H1 (cell line): ENCODE results near the gene RASD1. TPM values are rescaled to one million over a fixed set of nuclear protein-coding genes. Genes with fewer than 3 reads are reported as not detected.

Experiments used
- CTCF ChIA-PET: fragments of 300-600 bp; sonication (Branson Sonifier 250); formaldehyde crosslinking; loops from one replicate; lab custom pipeline; 2021; ENCODE audit not compliant: partially characterized antibody; lab: Charles Lee
- POLR2A ChIA-PET: fragments of 300-600 bp; sonication (Branson Sonifier 250); formaldehyde crosslinking; loops from one replicate; lab custom pipeline; 2021; ENCODE audit warnings: inconsistent platforms; ENCODE audit not compliant: partially characterized antibody; lab: Charles Lee
- DNase-seq, 2 experiments: peaks; one replicate each; pipeline versions ENCODE4 v3.0.0 to v3.0.0-alpha.2; 2010 to 2022; ENCODE audit warnings: low spot score in 2 of 2, low read depth in 1 of 2, mixed read lengths in 1 of 2
- FAIRE-seq: peaks from 2 replicates; lab custom pipeline; 2011; peaks lifted over from hg19 to GRCh38; lab: Jason Lieb, UNC
- H2AFZ ChIP-seq: 2 replicates; pipeline ENCODE4 v1.8.1; 2012; ENCODE audit warnings: low read length, inconsistent platforms
- H2AK5ac ChIP-seq: 2 replicates; pipeline ENCODE4 v1.6.1; 2013; ENCODE audit warnings: low read depth, low read length
- H2BK120ac ChIP-seq: replicated peaks from 2 replicates; pipeline ENCODE3; 2013; ENCODE audit warnings: low read depth, low read length, inconsistent platforms
- H2BK12ac ChIP-seq: 2 replicates; pipeline ENCODE4 v1.6.1; 2013; ENCODE audit warnings: low read depth, low read length
- H2BK15ac ChIP-seq: 2 replicates; pipeline ENCODE4 v1.6.1; 2013; ENCODE audit warnings: low read length
- H2BK20ac ChIP-seq: 2 replicates; pipeline ENCODE4 v1.6.1; 2013; ENCODE audit warnings: low read length
- H2BK5ac ChIP-seq: 2 replicates; pipeline ENCODE4 v1.6.1; 2013; ENCODE audit warnings: low read depth, low read length
- H3K14ac ChIP-seq: 2 replicates; pipeline ENCODE4 v1.6.1; 2013; ENCODE audit warnings: inconsistent platforms; ENCODE audit not compliant: insufficient read length
- H3K18ac ChIP-seq: 2 replicates; pipeline ENCODE4 v1.6.1; 2013; ENCODE audit warnings: low read length; ENCODE audit errors: extremely low read depth
- H3K23ac ChIP-seq: 2 replicates; pipeline ENCODE4 v1.6.1; 2013; ENCODE audit warnings: inconsistent platforms; ENCODE audit not compliant: insufficient read length
- H3K23me2 ChIP-seq: 2 replicates; pipeline ENCODE4 v1.6.1; 2013; ENCODE audit warnings: low read depth, low read length
- H3K27ac ChIP-seq: 2 replicates; pipeline ENCODE4 v1.6.1; 2011; ENCODE audit warnings: low read depth, low read length, inconsistent platforms
- H3K27me3 ChIP-seq, 4 experiments: replicated peaks in 1 of 4; 1 replicate in 1 of 4; 2 replicates in 3 of 4; pipeline versions ENCODE4 v1.6.1 to v1.8.1; 2011 to 2013; ENCODE audit warnings: low read length in 3 of 4, mild to moderate bottlenecking in 3 of 4, inconsistent platforms in 2 of 4, mixed read lengths in 2 of 4, moderate library complexity in 1 of 4; ENCODE audit not compliant: control insufficient read depth in 3 of 4, insufficient read depth in 3 of 4; ENCODE audit errors: extremely low read depth in 1 of 4
- H3K36me3 ChIP-seq, 4 experiments: 2 replicates each; pipeline versions ENCODE4 v1.6.1 to v1.8.1; 2011 to 2013; ENCODE audit warnings: mild to moderate bottlenecking in 4 of 4, low read length in 3 of 4, moderate library complexity in 2 of 4, control low read depth in 1 of 4, inconsistent platforms in 1 of 4; ENCODE audit not compliant: insufficient read depth in 4 of 4, control insufficient read depth in 2 of 4
- H3K4ac ChIP-seq: replicated peaks from 2 replicates; pipeline ENCODE3; 2013; ENCODE audit warnings: low read length, low read depth, mixed read lengths, inconsistent platforms; ENCODE audit not compliant: insufficient read length
- H3K4me1 ChIP-seq, 4 experiments: replicated peaks in 1 of 4; 1 replicate in 1 of 4; 2 replicates in 3 of 4; pipeline versions ENCODE4 v1.6.1 to v1.8.1; 2011 to 2013; ENCODE audit warnings: low read length in 3 of 4, inconsistent platforms in 2 of 4, mixed read lengths in 1 of 4; ENCODE audit not compliant: insufficient read depth in 4 of 4, control insufficient read depth in 3 of 4
- H3K4me2 ChIP-seq, 2 experiments: 2 replicates each; pipeline versions ENCODE4 v1.6.1 to v1.8.1; 2011 to 2013; ENCODE audit warnings: low read depth in 2 of 2, low read length in 2 of 2, control low read depth in 1 of 2, inconsistent platforms in 1 of 2, mild to moderate bottlenecking in 1 of 2; ENCODE audit not compliant: insufficient read depth in 1 of 2
- H3K4me3 ChIP-seq, 4 experiments: fragments of 200-600, 300-600 bp in 1 of 4; sonication (generic), shearing (Covaris generic), sonication (Bioruptor Twin) in 1 of 4; 2 replicates each; pipeline versions ENCODE4 v1.5.1 to v1.8.1; 2011 to 2016; ENCODE audit warnings: low read length in 4 of 4, low read depth in 3 of 4, control low read depth in 2 of 4, inconsistent platforms in 2 of 4, mild to moderate bottlenecking in 2 of 4, mixed read lengths in 1 of 4, moderate library complexity in 1 of 4; ENCODE audit not compliant: insufficient read depth in 2 of 4; ENCODE audit errors: extremely low read depth in 1 of 4
- H3K56ac ChIP-seq: replicated peaks from 2 replicates; pipeline ENCODE3; 2013; ENCODE audit warnings: low read depth, mild to moderate bottlenecking, mixed read lengths, low read length, inconsistent platforms; ENCODE audit not compliant: insufficient read length
- H3K79me1 ChIP-seq: 2 replicates; pipeline ENCODE4 v1.6.1; 2013; ENCODE audit warnings: low read depth, low read length, control low read depth
- H3K79me2 ChIP-seq, 2 experiments: 2 replicates each; pipeline versions ENCODE4 v1.6.1 to v1.8.1; 2012 to 2013; ENCODE audit warnings: low read length in 2 of 2, mild to moderate bottlenecking in 2 of 2, inconsistent platforms in 1 of 2; ENCODE audit not compliant: insufficient read depth in 2 of 2, control insufficient read depth in 1 of 2
- H3K9ac ChIP-seq, 4 experiments: replicated peaks in 1 of 4; 1 replicate in 1 of 4; 2 replicates in 3 of 4; pipeline versions ENCODE4 v1.6.1 to v1.8.1; 2011 to 2013; ENCODE audit warnings: low read depth in 3 of 4, low read length in 3 of 4, control low read depth in 2 of 4, mild to moderate bottlenecking in 2 of 4, moderate library complexity in 2 of 4, inconsistent platforms in 1 of 4; ENCODE audit errors: extremely low read depth in 1 of 4
- H3K9me3 ChIP-seq, 2 experiments: 2 replicates each; pipeline versions ENCODE4 v1.6.1 to v1.8.1; 2012 to 2013; ENCODE audit warnings: mild to moderate bottlenecking in 2 of 2, moderate library complexity in 2 of 2, control low read depth in 1 of 2, inconsistent platforms in 1 of 2, low read depth in 1 of 2, low read length in 1 of 2, mixed read lengths in 1 of 2; ENCODE audit not compliant: insufficient read depth in 2 of 2
- H4K20me1 ChIP-seq, 2 experiments: replicated peaks in 1 of 2; 2 replicates each; pipeline versions ENCODE3 to v1.8.1; 2011 to 2013; ENCODE audit warnings: inconsistent platforms in 2 of 2, low read length in 2 of 2, mild to moderate bottlenecking in 1 of 2; ENCODE audit not compliant: insufficient read depth in 2 of 2, control insufficient read depth in 1 of 2
- H4K5ac ChIP-seq: 2 replicates; pipeline ENCODE4 v1.6.1; 2013; ENCODE audit warnings: low read length, low read depth, mixed read lengths, inconsistent platforms; ENCODE audit not compliant: insufficient read length
- H4K8ac ChIP-seq: 2 replicates; pipeline ENCODE4 v1.8.0; 2013; ENCODE audit warnings: mild to moderate bottlenecking, moderate library complexity, low read length, inconsistent platforms; ENCODE audit not compliant: insufficient read depth; ENCODE audit errors: extremely low read depth
- H4K91ac ChIP-seq: replicated peaks from 2 replicates; pipeline ENCODE3; 2013; ENCODE audit warnings: low read length, mixed read lengths, inconsistent platforms; ENCODE audit not compliant: insufficient read length
- ASH2L ChIP-seq: fragments of 200-600, 300-600 bp; sonication (generic); IDR thresholded peaks from one replicate; pipeline ENCODE4 v1.7.1; 2017; ENCODE audit warnings: low read length
- RNF2 ChIP-seq: fragments of 200-900, 300-1000 bp; sonication (generic); IDR thresholded peaks from 2 replicates; pipeline ENCODE4 v1.7.1; 2016; ENCODE audit warnings: borderline replicate concordance, low read depth, mild to moderate bottlenecking, antibody characterized with exemption, low read length; ENCODE audit not compliant: poor library complexity, severe bottlenecking; ENCODE audit errors: missing control alignments
- WGBS, 2 experiments: shearing (Covaris generic) in 1 of 2; methylation state at CpG; one replicate each; pipeline versions ENCODE4 v1.1.6 to v1.1.7; 2013 to 2015; ENCODE audit warnings: low lambda C conversion rate in 2 of 2, mixed read lengths in 2 of 2, inconsistent platforms in 1 of 2, low coverage in 1 of 2, missing lambda C conversion rate in 1 of 2; ENCODE audit not compliant: insufficient replicate concordance in 2 of 2, insufficient coverage in 1 of 2, insufficient read length in 1 of 2; ENCODE audit errors: extremely low coverage in 1 of 2, missing lambda C conversion rate in 1 of 2; 5-methylcytosine and 5-hydroxymethylcytosine counted together
- polyA plus RNA-seq, 7 experiments: library from polyadenylated mRNA; depleted of rRNA in 3 of 7; stranded (reverse) in 5 of 7; unstranded in 2 of 7; fragments of >200 nt in 5 of 7; fragments of 200-250 nt in 2 of 7; gene quantifications; 1 replicate in 5 of 7; 2 replicates in 1 of 7; 4 replicates in 1 of 7; pipeline versions ENCODE4 v1.2.1 to v1.2.3, GENCODE V29; 2011 to 2013; ENCODE audit warnings: missing spikeins in 2 of 7, mixed read lengths in 2 of 7
- total RNA-seq: library from RNA; stranded (reverse); fragmentation: NEBNext Ultra II Directional; extraction: Animal tissue kit (Norgen Biotek cat#: 25700); gene quantifications from 2 replicates; pipeline ENCODE4 v1.2.1, GENCODE V29; 2021

Gene RASD1
- total and polyA plus RNA-seq, 2 of the 8 experiments (the other 6 are each of a cell fraction or from before 2014, with no cell fraction given) = 2.3 to 2.6 TPM

DNA sequence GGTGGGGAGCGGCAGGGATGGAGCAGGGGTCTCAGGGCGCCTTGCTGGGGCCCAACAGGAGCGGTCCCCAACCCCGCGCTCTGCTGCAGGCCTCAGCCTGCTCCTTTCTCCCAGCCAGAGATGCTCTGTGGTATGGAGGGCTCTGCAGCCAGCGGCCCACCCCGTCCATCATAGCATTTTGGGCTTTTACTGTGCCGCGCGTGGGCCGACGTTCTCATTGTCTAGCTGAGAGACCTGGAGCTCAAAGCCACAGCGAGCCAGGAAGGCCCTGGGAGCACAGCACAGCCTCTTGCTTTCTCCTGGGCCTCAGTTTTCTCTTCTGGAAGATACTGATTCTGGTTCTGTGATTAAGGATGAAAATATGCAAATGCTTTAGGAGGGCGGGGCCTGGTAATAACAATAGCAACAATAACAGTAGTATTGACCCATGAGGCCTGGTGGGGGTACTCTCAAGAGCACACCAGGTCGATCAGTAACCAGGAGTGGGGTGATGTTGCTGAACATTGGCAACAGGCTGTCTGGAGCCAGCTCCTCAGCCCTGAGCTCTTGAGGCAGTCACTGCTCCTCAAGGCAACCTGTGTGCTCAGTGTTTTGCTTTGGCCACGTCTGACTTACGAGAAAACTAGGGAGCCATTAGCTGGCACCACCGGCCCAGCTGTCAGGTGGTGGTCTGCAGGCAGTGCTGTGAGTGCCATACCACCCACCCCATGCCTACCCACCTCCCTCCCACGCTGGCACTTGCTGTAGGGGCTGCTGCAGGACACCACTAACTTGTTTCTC is 1.1 kb upstream of the RASD1 start:
- Histone ChIP-seq H3K4me2 (peak overlapping the region; percentile 89 to 99), H3K14ac (no peak overlapping the region), H2BK12ac (peak overlapping the region; percentile 50; the same call in 1 of the 2 replicates), H3K9me3 (no peaks in the 10 kb centered on the region), H2AFZ (no peak overlapping the region), H3K27ac (no peak overlapping the region), H2BK120ac (no peak overlapping the region), H3K4me1 (peaks cover 5 to 29% (median 22%) of the 10 kb centered on the region in 4 experiments), H3K79me2 (no peaks in the 10 kb centered on the region), H3K18ac (no peak overlapping the region; the same call in 1 of the 2 replicates), H3K27me3 (peaks cover 14 to 26% (median 22%) of the 10 kb centered on the region in 4 experiments; a peak in 6 of 7 replicates), H3K4me3 (peak overlapping the region in 3 of 4 experiments; percentile 32 to 70 (median 40); a peak in 6 of 8 replicates), H3K79me1 (no peaks in the 10 kb centered on the region; the same call in 1 of the 2 replicates), H2BK20ac (no peak overlapping the region), H4K91ac (no peak overlapping the region), H2AK5ac (0 out of 2 replicates have a peak overlapping the region, but pooled peaks have one; percentile 61), H2BK15ac (0 out of 2 replicates have a peak overlapping the region, but pooled peaks have one; percentile 72), H3K36me3 (peaks cover 0 to 1% (median under 1%) of the 10 kb centered on the region in 4 experiments; a peak in 1 of 8 replicates), H4K20me1 (peaks cover 9 to 11% of the 10 kb centered on the region in 2 experiments), H3K23me2 (peaks cover 23% of the 10 kb centered on the region; the same call in 1 of the 2 replicates), H3K23ac (no peak overlapping the region), H4K8ac (no peak overlapping the region), H2BK5ac (no peak overlapping the region; the same call in 1 of the 2 replicates), H4K5ac (no peak overlapping the region), H3K56ac (no peak overlapping the region), H3K9ac (no peak overlapping the region), H3K4ac (no peak overlapping the region)
- TF ChIP-seq ASH2L (peak; percentile 57), RNF2 (no peak)
- ChIA-PET POLR2A (interaction anchor here (0.6 to 4.7 kb wide), 29 partner anchors 14 to 288 kb away, joined by 3 to 26 read pairs (median 4); partner anchors contain the start of genes MED9 and PEMT), CTCF (interaction anchor here (0.5 to 6.4 kb wide), 47 partner anchors 9 to 498 kb away, joined by 3 to 81 read pairs (median 4); partner anchors contain the start of gene PEMT)
- WGBS, 2 experiments = 45% methylated on average over 19 of the region's 19 CpGs; no CpG with 5 or more reads in 1 of the 2 experiments
- DNase-seq (no peak), FAIRE-seq (no peak)
